Astrocyte (in vitro differentiated cells and primary cell): ENCODE data around the gene ANO2. TPM values are rescaled to one million over a fixed set of nuclear protein-coding genes. Genes with fewer than 3 reads are reported as not detected.

Experiments used
- DNase-seq: peaks from one replicate; pipeline ENCODE4 v3.0.0-alpha.2; 2010; ENCODE audit warnings: low read depth
- FAIRE-seq: peaks from 2 replicates; lab custom pipeline; 2011; peaks lifted over from hg19 to GRCh38; lab: Jason Lieb, UNC
- H2AFZ ChIP-seq: 2 replicates; pipeline ENCODE4 v1.6.0; 2012; ENCODE audit warnings: low read depth, low read length, inconsistent platforms
- H3K27ac ChIP-seq: 2 replicates; pipeline ENCODE4 v1.5.1; 2011; ENCODE audit warnings: low read depth, low read length, inconsistent platforms
- H3K27me3 ChIP-seq: 2 replicates; pipeline ENCODE4 v1.6.0; 2011; ENCODE audit warnings: low read length, inconsistent platforms; ENCODE audit not compliant: insufficient read depth
- H3K36me3 ChIP-seq: 2 replicates; pipeline ENCODE4 v1.5.1; 2011; ENCODE audit warnings: low read length, inconsistent platforms; ENCODE audit not compliant: insufficient read depth
- H3K4me1 ChIP-seq: 2 replicates; pipeline ENCODE4 v1.5.1; 2011; ENCODE audit warnings: low read length, inconsistent platforms; ENCODE audit not compliant: insufficient read depth
- H3K4me2 ChIP-seq: 2 replicates; pipeline ENCODE4 v1.6.0; 2012; ENCODE audit warnings: low read length, inconsistent platforms
- H3K4me3 ChIP-seq: 2 replicates; pipeline ENCODE4 v1.5.1; 2011; ENCODE audit warnings: low read depth, mild to moderate bottlenecking, low read length, inconsistent platforms; ENCODE audit not compliant: insufficient read depth
- H3K79me2 ChIP-seq: 2 replicates; pipeline ENCODE4 v1.6.0; 2012; ENCODE audit warnings: mild to moderate bottlenecking, low read length, inconsistent platforms; ENCODE audit not compliant: insufficient read depth
- H3K9ac ChIP-seq: 2 replicates; pipeline ENCODE4 v1.6.0; 2012; ENCODE audit warnings: mild to moderate bottlenecking, low read length, inconsistent platforms
- H3K9me3 ChIP-seq: 2 replicates; pipeline ENCODE4 v1.5.1; 2012; ENCODE audit warnings: low read depth, mild to moderate bottlenecking, low read length, inconsistent platforms; ENCODE audit not compliant: insufficient read depth
- H4K20me1 ChIP-seq: 2 replicates; pipeline ENCODE4 v1.6.0; 2012; ENCODE audit warnings: low read length, inconsistent platforms; ENCODE audit not compliant: insufficient read depth
- H3K27ac Mint-ChIP-seq: one replicate; pipeline ENCODE4 v1.8.0; 2021; ENCODE audit warnings: mild to moderate bottlenecking, mixed read lengths; ENCODE audit not compliant: unreplicated experiment
- H3K27me3 Mint-ChIP-seq: one replicate; pipeline ENCODE4 v1.8.0; 2021; ENCODE audit warnings: low read depth, mixed read lengths; ENCODE audit not compliant: unreplicated experiment
- H3K36me3 Mint-ChIP-seq: one replicate; pipeline ENCODE4 v1.8.0; 2021; ENCODE audit warnings: low read depth, mixed read lengths; ENCODE audit not compliant: unreplicated experiment
- H3K4me1 Mint-ChIP-seq: one replicate; pipeline ENCODE4 v1.8.0; 2021; ENCODE audit warnings: low read depth, mixed read lengths; ENCODE audit not compliant: unreplicated experiment
- H3K4me3 Mint-ChIP-seq: one replicate; pipeline ENCODE4 v1.8.0; 2021; ENCODE audit warnings: mild to moderate bottlenecking, moderate library complexity, mixed read lengths; ENCODE audit not compliant: unreplicated experiment
- H3K9me3 Mint-ChIP-seq: one replicate; pipeline ENCODE4 v1.8.0; 2021; ENCODE audit warnings: mild to moderate bottlenecking, mixed read lengths; ENCODE audit not compliant: unreplicated experiment
- EZH2 ChIP-seq: IDR thresholded peaks from 2 replicates; pipeline ENCODE4 v1.6.1; 2012; ENCODE audit warnings: mild to moderate bottlenecking, low read length, inconsistent platforms; ENCODE audit not compliant: insufficient read depth
- total RNA-seq: library from RNA; stranded (reverse); gene quantifications from 2 replicates; pipeline ENCODE4 v1.2.1, GENCODE V29; 2021
- TF ChIP-seq, protein P1 (sequence below): IDR thresholded peaks from 2 replicates; pipeline ENCODE4 v1.5.1; 2011; ENCODE audit warnings: low read depth, mild to moderate bottlenecking, inconsistent platforms, low read length, moderate library complexity; ENCODE audit not compliant: insufficient read depth

The ANO2 gene
- total RNA-seq, 1 donor from 2014 or later = 0.93 TPM

- H3K27me3 Mint-ChIP-seq = peaks cover 33% of the 10 kb centered on the region
These were observed 431.7 kb downstream of the ANO2 start for GRCh38 chr12:5513406-5513805.

More at GRCh38 chr12:5513406-5513805, 431.7 kb downstream of the ANO2 start:
- TF ChIP-seq, protein P1, sequence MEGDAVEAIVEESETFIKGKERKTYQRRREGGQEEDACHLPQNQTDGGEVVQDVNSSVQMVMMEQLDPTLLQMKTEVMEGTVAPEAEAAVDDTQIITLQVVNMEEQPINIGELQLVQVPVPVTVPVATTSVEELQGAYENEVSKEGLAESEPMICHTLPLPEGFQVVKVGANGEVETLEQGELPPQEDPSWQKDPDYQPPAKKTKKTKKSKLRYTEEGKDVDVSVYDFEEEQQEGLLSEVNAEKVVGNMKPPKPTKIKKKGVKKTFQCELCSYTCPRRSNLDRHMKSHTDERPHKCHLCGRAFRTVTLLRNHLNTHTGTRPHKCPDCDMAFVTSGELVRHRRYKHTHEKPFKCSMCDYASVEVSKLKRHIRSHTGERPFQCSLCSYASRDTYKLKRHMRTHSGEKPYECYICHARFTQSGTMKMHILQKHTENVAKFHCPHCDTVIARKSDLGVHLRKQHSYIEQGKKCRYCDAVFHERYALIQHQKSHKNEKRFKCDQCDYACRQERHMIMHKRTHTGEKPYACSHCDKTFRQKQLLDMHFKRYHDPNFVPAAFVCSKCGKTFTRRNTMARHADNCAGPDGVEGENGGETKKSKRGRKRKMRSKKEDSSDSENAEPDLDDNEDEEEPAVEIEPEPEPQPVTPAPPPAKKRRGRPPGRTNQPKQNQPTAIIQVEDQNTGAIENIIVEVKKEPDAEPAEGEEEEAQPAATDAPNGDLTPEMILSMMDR = no peak
- no peak for TF ChIP-seq EZH2
- Histone ChIP-seq H3K4me2 (no peak overlapping the region), H2AFZ (no peak overlapping the region), H4K20me1 (no peaks in the 10 kb centered on the region), H3K9me3 (no peaks in the 10 kb centered on the region), H3K36me3 (no peaks in the 10 kb centered on the region), H3K9ac (no peak overlapping the region), H3K27ac (no peak overlapping the region), H3K79me2 (no peaks in the 10 kb centered on the region), H3K4me3 (no peak overlapping the region), H3K4me1 (no peaks in the 10 kb centered on the region), H3K27me3 (peaks cover 2% of the 10 kb centered on the region)
- no peak overlapping the region for H3K27ac Mint-ChIP-seq
- no peak for DNase-seq
- no peaks in the 10 kb centered on the region for H3K4me1 Mint-ChIP-seq
- H3K9me3 Mint-ChIP-seq = no peaks in the 10 kb centered on the region
- no peak overlapping the region for H3K4me3 Mint-ChIP-seq
- FAIRE-seq = no peak
- H3K36me3 Mint-ChIP-seq = no peaks in the 10 kb centered on the region

Other genes starting within 250 kb of the ANO2 start
- gene VWF, start 179.4 kb upstream of the ANO2 start, total RNA-seq = 0.23 and 0.82 TPM in 2 replicates